Measurements from ENCODE around the gene ACP1.

ACP1 gene

DNA sequence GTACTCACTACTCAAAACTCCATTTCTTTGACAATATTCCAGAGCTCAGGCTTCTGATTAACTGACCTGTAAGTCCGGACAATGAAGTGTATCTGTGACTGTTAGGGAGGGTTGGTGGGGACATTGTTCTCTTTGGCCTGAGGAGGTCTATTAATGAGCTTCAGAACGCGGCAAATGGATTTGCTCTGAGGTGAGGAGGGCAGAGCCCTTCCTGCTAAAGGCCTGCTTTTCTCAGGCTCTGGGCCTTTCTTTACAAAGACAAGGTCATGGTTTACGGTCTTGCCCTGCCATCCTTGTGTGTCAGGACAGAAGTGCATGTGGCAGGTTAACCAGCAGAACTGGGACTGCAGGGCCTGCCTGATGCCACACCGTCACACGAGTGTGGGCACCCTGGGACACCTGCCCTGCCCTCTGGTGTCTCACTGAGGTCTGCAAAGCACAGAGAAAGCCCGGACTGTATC, 15.9 kb downstream of the ACP1 start:
- no peak for DNase-seq (ENCODE audit: low spot score)

DNA sequence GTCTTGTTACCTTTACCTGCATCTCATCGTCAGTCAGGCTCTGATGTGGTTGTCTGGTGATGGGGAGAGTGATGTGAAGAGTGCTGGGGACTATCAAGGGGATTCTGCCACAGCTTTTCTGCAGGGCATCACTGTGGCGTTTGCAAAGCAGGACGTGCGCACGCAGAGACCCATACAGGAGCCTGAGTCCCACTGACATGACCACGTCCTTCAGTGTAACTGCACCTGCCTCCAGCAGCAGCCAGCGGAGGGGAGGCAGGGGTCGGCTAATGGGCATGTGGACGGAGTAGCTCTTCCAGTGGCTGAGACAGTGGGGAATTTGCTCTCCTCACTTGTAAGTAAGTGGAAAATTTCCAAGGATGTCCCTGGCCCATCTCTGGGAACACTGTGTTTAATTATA, 16.6 kb downstream of the ACP1 start:
- no peak for DNase-seq (ENCODE audit: low spot score)

DNA sequence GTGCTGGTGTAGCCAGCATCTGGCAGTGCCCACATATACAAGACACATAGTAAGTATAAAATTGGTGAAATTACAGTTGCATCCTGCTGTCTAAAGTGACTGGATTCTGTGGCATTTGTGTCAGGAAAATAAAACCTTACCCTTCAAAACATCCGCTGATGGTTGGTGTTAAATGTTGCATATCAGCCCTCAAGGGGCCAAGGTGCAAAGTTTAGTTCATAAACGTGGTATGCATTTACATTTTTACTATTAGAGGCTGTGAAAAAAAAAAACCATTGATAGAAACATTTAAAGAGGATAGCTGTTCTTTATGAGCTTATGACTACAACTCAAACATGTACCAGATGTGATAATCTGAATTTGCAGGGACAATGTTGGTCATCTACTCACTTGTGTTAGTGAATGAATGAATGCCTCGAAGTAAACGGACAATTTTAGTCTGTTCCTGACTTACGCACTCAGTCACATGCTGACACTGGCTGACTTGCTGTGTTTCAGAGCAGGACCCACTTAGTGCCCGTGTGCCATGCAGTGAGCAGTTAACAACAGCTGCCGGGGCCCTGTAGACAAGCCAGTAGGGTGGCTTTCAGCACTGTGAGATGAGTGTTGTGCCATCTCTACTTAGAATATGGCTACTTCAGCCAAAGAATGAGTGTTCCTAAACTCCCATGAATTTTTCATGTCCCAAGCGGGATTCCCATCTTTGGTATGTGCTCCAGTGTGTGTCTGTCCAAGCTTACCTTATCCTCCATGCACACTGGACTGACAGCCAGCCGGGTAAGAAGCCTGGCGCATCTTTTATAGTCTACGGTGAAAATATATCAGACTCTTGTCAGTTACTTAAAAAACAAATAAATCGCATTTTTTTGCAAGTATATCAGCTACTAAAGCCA, 17.9 kb downstream of the ACP1 start:
- DNase-seq (ENCODE audit: low spot score) = no peak

DNA sequence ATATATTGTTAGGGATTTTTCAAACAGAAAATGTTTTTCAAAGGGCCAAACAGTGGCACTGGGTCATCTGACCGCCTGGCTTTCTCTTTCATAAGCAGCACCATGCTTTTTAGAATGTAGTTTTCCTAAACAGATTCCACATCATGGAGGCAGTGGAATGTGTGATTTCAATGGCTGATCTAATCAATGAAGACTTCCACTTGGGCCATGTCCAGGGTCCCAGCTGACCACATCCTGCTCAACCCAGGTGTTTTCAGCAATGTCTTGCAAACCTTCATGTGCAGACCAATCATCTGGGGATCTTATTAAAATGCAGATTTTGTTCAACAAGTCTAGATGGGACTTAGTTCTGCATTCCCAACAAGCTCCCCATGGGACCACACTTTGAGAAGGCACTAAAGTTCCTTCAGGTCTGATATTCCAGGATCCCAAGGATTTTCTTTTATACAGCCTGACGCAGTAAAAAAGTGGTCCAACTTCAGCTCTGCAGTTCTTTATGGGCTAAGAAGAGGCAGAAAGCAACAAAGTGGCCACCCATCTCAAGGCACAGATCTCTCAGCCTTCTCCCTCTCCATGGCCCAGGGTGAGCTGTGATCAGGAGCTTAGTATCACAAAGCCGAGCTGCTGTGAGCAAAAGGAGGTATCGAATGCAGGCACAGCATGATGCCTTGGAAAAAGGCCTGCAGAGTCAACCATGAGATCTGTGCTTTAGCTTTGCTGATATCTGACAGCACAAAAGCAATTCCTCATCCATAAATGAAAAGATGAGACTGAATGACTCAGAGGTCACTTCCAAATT, 19.4 kb downstream of the ACP1 start:
- DNase-seq (ENCODE audit: low spot score) = no peak

DNA sequence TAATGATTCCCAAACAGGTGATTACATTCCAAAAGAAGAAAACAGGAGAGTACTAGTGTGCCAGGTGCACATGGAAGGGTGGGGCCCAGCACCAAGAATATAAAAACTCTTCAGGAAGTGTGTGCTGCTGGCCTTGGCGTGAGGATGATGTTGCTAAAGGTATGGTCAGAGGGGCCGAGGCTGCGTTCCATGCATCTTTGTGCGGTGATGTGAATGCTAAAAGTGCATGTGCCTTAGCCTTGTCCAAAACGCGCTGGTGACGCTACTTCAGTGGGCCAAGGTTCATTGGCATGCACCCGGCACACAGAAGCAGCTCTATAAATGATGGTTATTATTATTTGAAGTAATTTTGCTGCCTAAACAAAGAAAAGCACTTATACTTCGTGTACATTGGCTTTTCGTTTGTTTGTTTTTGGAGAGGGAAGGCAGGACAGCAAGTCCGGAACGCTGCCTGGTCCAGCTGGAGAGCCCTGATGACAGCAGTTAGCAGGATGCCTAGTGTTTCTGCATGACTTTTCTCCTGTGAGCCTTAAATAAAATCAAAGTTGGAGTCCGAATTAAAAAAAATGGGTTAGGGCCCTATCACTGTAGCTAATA, 20.2 kb downstream of the ACP1 start:
- DNase-seq (ENCODE audit: low spot score) = no peak

DNA sequence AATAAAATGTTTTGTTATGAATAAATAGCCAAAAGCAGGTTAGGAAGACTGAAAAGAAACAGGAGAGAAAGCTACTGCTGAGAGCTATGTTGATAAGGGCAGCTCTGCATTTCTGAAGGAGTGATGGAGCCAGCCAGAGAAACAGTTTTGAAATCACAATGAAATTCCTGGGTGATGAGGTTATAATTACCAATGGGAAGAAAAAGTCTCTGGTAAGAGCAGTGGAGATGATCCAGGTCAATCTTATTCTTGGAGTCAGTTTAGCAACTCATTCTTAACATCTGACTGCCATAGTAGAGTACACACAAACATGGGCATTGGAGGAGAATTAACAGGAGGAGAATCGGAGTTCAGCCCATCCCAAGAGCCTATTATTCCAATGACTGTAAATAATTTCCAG, 20.8 kb downstream of the ACP1 start:
- DNase-seq (ENCODE audit: low spot score) = no peak

DNA sequence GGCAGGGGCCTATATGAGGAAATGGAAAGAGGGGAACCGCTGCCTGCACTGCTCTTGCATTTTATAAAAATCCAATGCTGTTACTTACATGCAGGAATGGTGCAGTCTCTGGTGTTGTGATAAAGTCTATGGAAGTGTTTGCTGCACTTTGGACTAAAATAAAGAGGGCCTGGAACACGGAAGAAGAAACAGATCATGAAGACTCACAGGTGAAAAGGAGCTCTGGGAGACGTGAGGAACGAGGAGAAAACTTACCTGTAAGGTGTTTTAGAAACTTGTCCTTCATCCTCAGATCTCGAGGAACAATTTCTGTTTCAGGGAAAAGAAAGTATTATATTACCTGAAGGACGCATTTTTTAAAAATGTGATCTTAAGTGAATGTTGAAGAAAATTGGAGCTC, 21.3 kb downstream of the ACP1 start:
- DNase-seq (ENCODE audit: low spot score) = no peak

DNA sequence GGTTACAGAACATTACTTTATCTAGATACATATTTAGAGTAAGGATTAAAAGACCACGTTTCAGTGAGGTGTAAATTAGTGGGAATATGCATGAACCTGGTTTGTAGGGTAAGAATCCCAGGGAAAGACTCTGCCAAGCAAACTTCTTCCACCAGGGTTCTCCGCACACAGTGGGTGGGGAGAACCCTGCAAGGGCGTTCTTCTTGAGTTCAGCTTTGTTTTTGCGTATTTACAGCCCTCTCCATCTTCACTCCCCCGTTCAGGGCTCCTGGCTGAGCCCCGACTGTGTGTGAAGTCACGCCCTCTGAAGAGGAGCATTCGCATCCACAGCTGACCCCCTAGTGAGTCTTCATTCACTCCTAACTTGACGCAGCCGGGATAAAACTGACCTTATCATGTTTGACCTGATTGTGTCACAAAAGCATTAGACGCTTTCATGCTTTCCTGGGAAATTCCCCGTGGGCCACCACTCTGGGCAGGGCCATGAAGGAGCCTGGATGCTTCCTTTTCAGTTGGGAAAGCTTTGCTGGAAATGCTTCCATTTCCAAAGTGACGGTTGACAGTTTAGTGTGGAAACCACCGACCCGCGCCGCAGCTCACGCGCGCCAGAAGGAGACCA, 22.1 kb downstream of the ACP1 start:
- peak; percentile 15 for DNase-seq (ENCODE audit: low spot score)

DNA sequence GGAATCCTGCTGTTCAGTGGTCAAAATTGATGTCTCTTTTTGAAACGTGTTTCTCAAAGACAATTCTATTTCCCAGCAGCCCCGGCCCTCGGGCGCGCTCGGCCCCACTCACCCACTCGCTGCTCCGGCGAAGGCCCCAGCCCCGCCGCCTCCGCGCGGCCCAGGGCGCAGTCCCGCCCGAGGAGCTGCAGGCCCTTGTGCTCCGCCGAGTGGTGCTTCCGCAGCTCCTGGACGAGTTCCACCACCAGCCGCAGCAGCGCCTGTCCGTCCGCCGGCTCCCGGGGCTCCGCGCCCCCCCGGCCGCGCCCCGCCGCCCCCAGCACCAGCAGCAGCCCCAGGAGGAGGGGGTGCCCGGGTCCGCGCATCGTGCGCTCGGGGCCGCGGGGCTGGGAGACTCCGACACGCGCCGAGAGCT, 22.7 kb downstream of the ACP1 start:
- DNase-seq (ENCODE audit: low spot score) = peak; percentile 57

DNA sequence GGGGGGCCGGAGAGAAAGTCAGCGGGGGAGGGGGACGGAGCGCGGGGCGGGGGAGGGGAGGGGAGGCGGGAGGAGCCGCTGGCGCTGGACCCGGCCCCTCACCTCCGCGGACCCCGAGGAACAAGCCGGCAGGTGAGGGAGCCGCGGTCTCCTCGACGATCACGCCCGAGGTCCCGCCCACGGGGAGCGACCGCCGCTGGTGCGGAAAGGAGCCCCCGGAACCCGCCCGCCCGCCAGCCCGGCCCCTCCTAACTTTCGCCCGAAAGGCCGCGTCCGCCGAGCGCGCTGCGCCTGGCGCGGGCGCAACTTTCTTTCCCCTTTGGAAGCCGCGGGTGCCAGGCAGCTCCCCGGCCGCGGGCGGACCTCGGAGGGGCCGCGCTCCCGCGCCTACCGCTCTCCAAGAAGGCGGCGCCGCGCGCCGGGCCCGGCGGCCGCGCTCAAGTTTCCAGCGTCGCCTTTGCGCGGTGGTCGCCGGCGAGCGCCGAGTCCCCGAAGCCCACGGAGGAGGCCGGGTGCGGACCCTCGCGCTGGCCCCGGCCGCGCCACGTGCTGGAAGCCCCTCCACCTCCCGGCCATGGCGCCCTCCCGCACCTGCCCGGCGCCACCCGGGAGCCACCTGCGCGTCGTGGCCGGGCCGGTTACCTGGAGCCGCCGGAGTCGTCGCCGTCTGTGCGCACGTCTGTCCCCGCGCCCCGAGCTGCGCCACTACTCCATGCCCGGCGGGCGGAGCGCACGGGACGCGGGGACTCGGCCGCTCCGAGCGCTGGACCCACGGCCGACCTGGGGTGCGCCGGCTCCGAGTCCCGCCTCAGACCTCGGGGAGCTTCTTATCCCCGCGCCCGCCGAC, 23.4 kb downstream of the ACP1 start, which contains the start of gene ALKAL2:
Gene ALKAL2, minus strand, starts transcription at position 181 of the 847 bp plus-strand sequence. CDS start 256 bp downstream, outside the sequence.
- DNase-seq (ENCODE audit: low spot score) = no peak

DNA sequence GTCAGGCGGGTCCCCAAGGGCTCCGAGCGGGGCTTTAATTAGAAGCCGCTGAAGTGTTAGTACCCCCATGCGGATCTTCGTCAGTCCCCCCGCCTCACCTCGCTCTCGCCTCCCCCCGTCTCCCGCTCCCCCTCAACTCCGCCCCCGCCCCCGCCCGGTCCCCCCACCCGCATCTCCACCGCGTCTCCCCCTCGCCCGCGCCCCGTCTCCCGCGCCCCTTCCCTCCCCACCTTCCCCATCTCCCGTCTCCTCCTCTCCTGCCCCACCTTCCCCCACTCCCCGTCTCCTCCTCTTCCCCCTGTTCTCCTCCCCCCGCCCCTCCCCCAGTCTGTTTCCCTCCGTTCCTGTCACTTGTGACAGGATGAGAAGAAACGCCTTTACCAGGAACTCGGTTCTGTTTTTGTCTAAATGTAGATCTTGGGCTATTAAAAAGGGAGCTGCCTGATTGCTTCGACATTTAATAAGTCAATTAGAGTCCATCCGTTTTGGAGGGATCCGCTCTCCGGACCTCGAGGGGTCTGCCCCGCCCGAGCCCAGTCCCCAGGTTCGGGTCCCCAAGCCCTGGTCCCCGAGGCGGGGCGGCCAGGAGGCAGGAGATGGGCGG, 24.1 kb downstream of the ACP1 start:
- DNase-seq (ENCODE audit: low spot score) = peak; percentile 23

DNA sequence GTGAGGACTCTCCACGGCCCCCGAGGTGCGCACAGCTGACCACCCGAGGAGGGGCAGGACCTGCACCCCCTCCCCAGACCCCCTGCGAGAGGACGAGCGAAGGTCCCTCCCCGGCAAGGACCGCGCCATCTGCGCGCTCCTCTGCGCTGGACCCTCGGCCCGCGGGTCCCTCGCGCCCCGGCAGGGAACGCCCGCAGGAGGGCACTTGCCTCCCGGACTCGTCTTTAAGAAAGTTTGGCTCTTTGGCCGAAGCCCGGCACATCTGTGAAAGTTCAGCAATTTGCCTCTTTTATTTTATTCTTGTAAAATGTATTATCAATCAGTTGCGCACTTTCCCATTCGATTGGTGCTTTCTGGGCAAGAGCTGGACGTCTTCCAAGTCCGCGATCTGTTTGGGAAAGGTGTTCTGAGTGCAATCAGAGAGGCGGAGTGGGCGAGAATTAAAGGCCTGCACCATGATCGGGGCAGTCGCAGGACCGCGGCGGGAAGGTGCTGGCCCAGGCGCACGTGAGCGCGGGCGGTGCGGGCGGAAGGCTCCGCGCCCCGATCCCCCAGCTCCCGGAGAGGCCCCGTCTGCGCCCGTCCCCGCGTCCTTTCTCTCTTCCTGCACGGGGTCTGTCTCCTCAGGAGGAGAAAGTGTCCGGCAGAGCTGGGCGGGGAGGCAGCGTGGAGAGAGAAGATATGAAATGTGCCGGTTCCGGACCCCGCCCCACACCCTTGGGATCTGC, 24.8 kb downstream of the ACP1 start:
- DNase-seq (ENCODE audit: low spot score) = no peak

DNA sequence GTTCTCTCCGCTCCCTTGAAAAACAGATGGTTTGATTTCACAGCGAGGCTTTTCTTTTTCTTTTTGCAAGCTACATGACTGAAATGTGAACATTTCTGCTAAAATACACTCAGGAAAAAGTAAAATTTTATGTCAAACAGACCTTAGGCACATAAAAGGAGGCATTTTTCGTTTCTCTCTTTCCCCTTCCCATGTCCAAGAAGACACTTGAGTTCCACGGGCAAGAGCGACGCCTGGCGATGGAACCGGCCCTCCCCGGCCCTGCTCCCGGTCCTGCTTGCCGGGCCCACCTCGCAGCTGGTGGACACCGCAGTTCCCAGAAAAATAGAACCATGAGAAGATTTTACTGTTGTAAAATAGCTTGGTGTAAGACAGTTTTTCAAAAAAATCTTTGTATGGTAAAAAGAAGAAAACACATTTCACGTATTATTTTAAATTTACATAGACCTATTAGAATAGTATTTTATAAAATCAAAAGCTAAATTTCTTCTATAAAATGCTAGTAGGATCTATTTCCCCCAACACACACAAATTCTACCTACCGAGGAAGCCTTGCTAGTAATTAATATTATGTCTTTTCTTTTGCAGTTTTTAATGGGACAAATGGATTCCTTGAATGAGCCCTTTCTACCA, 25.5 kb downstream of the ACP1 start:
- DNase-seq (ENCODE audit: low spot score) = peak; percentile 70

DNA sequence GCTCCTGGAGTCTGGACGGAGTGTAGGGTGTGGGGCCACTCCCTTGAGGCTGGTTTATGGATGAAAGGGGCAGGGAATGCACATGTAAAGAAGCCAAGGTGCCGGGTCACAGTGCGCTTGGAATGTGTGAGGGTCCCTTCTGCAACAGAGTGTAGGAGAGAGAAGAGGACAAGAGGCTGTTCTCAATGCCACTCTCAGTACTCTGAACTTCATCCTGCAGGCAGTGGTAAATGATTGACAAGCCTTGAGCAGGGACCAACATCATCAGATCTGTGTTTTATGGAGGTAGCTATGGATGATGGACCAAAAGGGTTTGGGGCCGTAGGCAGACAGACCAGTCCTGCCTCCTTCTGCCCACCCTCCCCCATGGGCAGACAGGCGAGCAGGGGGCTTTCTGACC, 30.3 kb downstream of the ACP1 start:
- DNase-seq (ENCODE audit: low spot score) = no peak

DNA sequence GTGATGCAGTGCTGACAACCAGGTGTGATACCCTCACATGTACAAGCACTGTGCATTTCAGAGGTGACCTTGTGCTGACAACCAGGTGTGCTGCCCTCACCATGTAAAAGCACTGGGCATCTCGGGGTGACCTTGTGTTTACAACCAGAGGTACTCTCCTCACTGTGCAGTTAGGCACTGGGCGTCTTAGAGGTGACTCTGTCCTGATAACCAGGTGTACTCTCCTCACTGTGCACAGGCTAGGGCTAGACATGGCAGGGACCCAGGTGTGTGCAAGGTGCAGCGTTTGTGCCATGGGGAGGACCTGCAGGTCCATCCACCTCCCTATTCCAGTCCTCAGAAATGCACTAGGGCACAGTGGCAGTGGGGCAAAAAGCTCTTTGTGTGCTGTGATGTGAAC, 31.6 kb downstream of the ACP1 start:
- DNase-seq (ENCODE audit: low spot score) = no peak

DNA sequence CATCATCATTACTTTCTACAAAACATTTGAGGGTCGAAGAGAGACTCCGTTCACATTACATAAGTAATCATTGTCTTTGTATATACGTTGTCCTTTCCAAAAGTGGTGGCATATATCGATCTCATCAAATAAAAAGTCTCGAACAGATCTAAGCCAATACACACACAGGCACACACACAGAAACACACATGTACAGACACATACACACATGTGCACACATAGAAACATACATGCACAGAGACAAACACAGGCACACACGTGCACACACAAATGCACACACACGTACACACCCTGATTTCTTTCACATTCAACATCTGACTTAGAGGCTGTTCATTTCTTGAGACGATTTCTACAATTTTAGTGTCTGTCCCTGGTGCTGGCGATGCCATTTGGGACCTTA, 40.6 kb downstream of the ACP1 start:
- no peak for DNase-seq (ENCODE audit: low spot score)

DNA sequence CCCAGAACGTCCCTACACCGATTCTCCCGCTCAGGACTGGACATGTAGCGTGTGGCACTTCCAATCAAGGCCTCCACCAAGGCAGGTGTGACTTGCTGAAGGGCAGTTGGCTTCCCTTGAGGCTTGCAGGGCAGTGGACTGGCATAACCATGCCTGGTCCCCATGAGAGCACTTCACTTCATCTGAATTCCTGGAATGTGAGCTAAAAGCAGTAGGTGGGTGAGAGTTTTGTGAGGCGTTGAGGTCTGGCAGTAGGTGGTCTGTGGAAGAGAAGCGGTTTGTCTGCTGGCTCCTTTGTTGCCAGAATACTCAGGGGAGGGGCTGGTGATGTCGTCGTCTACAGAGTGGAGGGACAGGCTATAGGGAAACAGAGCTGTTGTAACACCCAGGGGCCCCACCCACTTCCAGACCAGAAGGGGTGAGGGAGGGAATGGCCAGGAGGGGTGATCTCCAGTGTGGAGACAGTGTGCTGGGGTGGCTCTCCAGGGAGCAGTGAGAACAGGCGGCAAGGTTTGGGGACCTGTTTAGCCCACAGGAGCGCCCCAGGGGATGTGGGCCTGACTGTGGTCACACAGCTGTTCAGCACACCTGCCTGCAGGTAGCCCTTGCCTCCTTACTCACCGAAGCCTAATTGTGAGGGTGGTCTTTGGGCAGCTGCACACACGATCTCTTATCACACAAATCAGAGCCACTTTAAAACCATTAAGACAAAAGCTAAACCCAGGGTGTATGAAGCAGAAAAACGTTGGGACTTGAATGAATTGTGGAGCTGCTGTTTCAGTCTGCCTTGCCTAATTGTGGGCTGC, 44.6 kb downstream of the ACP1 start:
- no peak for DNase-seq (ENCODE audit: low spot score)

DNA sequence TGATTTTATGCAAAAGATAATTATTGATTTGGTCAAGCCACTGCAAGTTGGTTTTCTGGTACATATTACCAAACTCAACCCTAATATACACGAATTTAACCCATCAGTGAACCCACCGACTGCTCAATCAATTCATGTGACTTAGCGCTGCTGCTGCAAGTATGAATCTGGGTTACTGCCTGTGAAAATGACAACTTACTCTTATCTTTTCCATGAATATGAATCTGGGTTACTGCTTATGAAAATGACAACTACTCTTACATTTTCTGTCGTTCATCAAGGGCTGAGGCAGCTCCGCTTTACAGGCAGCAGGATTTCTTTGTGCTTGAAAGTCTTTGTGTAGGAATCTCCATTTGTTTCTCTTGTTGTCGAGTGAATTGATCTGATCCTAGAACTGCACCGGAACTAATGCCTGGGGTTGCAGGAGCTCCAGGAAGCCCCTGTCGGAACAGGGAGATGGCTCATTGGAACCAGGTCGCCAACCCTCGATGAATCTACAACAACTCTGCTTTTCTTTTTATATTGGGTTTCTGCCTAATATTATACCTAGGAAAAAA, 45.3 kb downstream of the ACP1 start:
- DNase-seq (ENCODE audit: low spot score) = no peak

Data from HuH-7.5 (cell line).